SH-SY5Y (cell line): ENCODE measurements around the gene TNFRSF18.

Experiments used
- GATA2 ChIP-seq: IDR thresholded peaks from 2 replicates; pipeline ENCODE4 v1.6.1; 2011; ENCODE audit warnings: mild to moderate bottlenecking, low read depth, low read length
- GATA3 ChIP-seq: IDR thresholded peaks from 2 replicates; pipeline ENCODE4 v1.6.1; 2011; ENCODE audit warnings: low read depth, mild to moderate bottlenecking, low read length, moderate library complexity

DNA sequence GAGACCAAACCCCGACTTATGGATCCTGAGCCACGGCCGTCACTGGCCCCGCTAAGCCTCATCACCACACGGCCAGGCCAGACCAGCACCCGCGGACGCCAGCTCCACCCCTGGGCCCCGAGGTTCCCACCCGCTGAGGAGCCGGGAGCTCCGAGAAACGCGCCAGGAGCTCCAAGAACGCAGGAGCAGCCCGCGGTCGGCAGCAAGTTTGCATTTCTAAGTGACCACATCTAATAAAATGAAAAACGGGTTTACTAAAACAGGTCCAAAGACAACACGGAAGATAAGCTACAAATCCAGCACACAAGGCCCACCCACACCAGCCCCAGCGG, 48.2 kb upstream of the TNFRSF18 start:
- TF ChIP-seq GATA2 (no peak), GATA3 (no peak)
